ENCODE data around the gene TMEM156. TPM values are rescaled to one million over a fixed set of nuclear protein-coding genes. Genes with fewer than 3 reads are reported as not detected.

The TMEM156 gene
- total RNA-seq, 1 donor from 2014 or later: not detected

GRCh38 chr4:38980903-38981676 lies 51.1 kb downstream of the TMEM156 start:
- no peak overlapping the region for H3K4me2 ChIP-seq
- no peaks in the 10 kb centered on the region for H3K79me2 ChIP-seq (ENCODE audit: low read depth)
- H4K20me1 ChIP-seq (ENCODE audit: low read depth): no peaks in the 10 kb centered on the region
- no peak overlapping the region for H3K4me3 ChIP-seq
- Mint-ChIP-seq H3K36me3 (no peaks in the 10 kb centered on the region), H3K4me3 (no peak overlapping the region), H3K9me3 (no peaks in the 10 kb centered on the region), H3K27me3 (ENCODE audit: insufficient read depth, low read depth) (peaks cover 2% of the 10 kb centered on the region), H3K27ac (no peak overlapping the region), H3K4me1 (peaks cover 25% of the 10 kb centered on the region)
- H3K9me3 ChIP-seq (ENCODE audit: low read depth): no peaks in the 10 kb centered on the region
- no peak overlapping the region for H2AFZ ChIP-seq (replicated peaks)
- no peak overlapping the region for H3K9ac ChIP-seq
- TF ChIP-seq CTCF (IDR thresholded peaks at IDR 0.05) (no peak), EZH2 (IDR thresholded peaks at IDR 0.05) (no peak), EZH2phosphoT487 (IDR thresholded peaks at IDR 0.05) (no peak)
- no peak overlapping the region for H3K27ac ChIP-seq
- H3K27me3 ChIP-seq: no peaks in the 10 kb centered on the region
- H3K36me3 ChIP-seq: no peaks in the 10 kb centered on the region
- no peak for DNase-seq (ENCODE audit: low spot score)
- H3F3A ChIP-seq (ENCODE audit: low read depth): peaks cover 16% of the 10 kb centered on the region
- peaks cover 23% of the 10 kb centered on the region for H3K4me1 ChIP-seq

- no peaks in the 10 kb centered on the region for H3K9me3 ChIP-seq (ENCODE audit: low read depth)
- H4K20me1 ChIP-seq (ENCODE audit: low read depth): no peaks in the 10 kb centered on the region
- no peaks in the 10 kb centered on the region for H3K79me2 ChIP-seq (ENCODE audit: low read depth)
- no peak overlapping the region for H3K4me3 ChIP-seq
- H2AFZ ChIP-seq (replicated peaks): no peak overlapping the region
- H3K27ac ChIP-seq: no peak overlapping the region
- peaks cover 13% of the 10 kb centered on the region for H3K4me1 Mint-ChIP-seq
- H3K27me3 Mint-ChIP-seq (ENCODE audit: insufficient read depth, low read depth): peaks cover 2% of the 10 kb centered on the region
- no peaks in the 10 kb centered on the region for H3K9me3 Mint-ChIP-seq
- DNase-seq (ENCODE audit: low spot score): no peak
- H3F3A ChIP-seq (ENCODE audit: low read depth): peaks cover 3% of the 10 kb centered on the region
- H3K36me3 Mint-ChIP-seq: peaks cover 2% of the 10 kb centered on the region
- no peak overlapping the region for H3K4me2 ChIP-seq
- H3K27ac Mint-ChIP-seq: no peak overlapping the region
- H3K36me3 ChIP-seq: no peaks in the 10 kb centered on the region
- no peaks in the 10 kb centered on the region for H3K27me3 ChIP-seq
- TF ChIP-seq EZH2 (IDR thresholded peaks at IDR 0.05) (no peak), EZH2phosphoT487 (IDR thresholded peaks at IDR 0.05) (no peak), CTCF (IDR thresholded peaks at IDR 0.05) (no peak)
- no peak overlapping the region for H3K9ac ChIP-seq
- H3K4me3 Mint-ChIP-seq: no peak overlapping the region
- H3K4me1 ChIP-seq: peaks cover 9% of the 10 kb centered on the region
Observed at GRCh38 chr4:38979511-38980230, 52.5 kb downstream of the TMEM156 start.

- H4K20me1 ChIP-seq (ENCODE audit: low read depth): no peaks in the 10 kb centered on the region
- no peak overlapping the region for H3K27ac Mint-ChIP-seq
- peaks cover 2% of the 10 kb centered on the region for H3K36me3 Mint-ChIP-seq
- peaks cover 3% of the 10 kb centered on the region for H3K4me1 ChIP-seq
- peaks cover 8% of the 10 kb centered on the region for H3K4me1 Mint-ChIP-seq
- no peaks in the 10 kb centered on the region for H3F3A ChIP-seq (ENCODE audit: low read depth)
- no peaks in the 10 kb centered on the region for H3K36me3 ChIP-seq
- peaks cover 2% of the 10 kb centered on the region for H3K27me3 Mint-ChIP-seq (ENCODE audit: insufficient read depth, low read depth)
- TF ChIP-seq EZH2 (IDR thresholded peaks at IDR 0.05) (no peak), CTCF (IDR thresholded peaks at IDR 0.05) (no peak), EZH2phosphoT487 (IDR thresholded peaks at IDR 0.05) (no peak)
- no peak overlapping the region for H2AFZ ChIP-seq (replicated peaks)
- no peak overlapping the region for H3K4me3 Mint-ChIP-seq
- no peak overlapping the region for H3K27ac ChIP-seq
- no peaks in the 10 kb centered on the region for H3K9me3 ChIP-seq (ENCODE audit: low read depth)
- no peaks in the 10 kb centered on the region for H3K27me3 ChIP-seq
- DNase-seq (ENCODE audit: low spot score): no peak
- H3K4me2 ChIP-seq: no peak overlapping the region
- H3K4me3 ChIP-seq: no peak overlapping the region
- H3K79me2 ChIP-seq (ENCODE audit: low read depth): no peaks in the 10 kb centered on the region
- no peaks in the 10 kb centered on the region for H3K9me3 Mint-ChIP-seq
- no peak overlapping the region for H3K9ac ChIP-seq
Observed at GRCh38 chr4:38979081-38979480, 53.1 kb downstream of the TMEM156 start.
